HepG2 (cell line): ENCODE measurements around the gene SAMD8. TPM values are rescaled to one million over a fixed set of nuclear protein-coding genes. Genes with fewer than 3 reads are reported as not detected.

Source experiments
- CEBPG ChIP-seq: IDR thresholded peaks from 2 replicates; pipeline ENCODE4 v1.6.1; 2016
- CREB1 ChIP-seq, 2 experiments: fragments of 450-650 bp in 1 of 2; IDR thresholded peaks; 2 replicates each; pipeline ENCODE4 v1.6.1; 2016 to 2017; ENCODE audit warnings: control low read depth in 1 of 2, mild to moderate bottlenecking in 1 of 2, missing compliant biosample characterization in 1 of 2, missing genetic modification characterization in 1 of 2
- FOXO1 ChIP-seq: sonication (generic); formaldehyde crosslinking; IDR thresholded peaks from 2 replicates; pipeline ENCODE4 v1.4.0; 2020; ENCODE audit warnings: missing genetic modification reagents
- GTF2F1 ChIP-seq: fragments of 150-350 bp; IDR thresholded peaks from 2 replicates; pipeline ENCODE4 v1.6.1; 2014; ENCODE audit warnings: low read length
- HDAC2 ChIP-seq: sonication (generic); formaldehyde crosslinking; IDR thresholded peaks from 2 replicates; pipeline ENCODE4 v1.4.0; 2020; ENCODE audit warnings: missing genetic modification reagents
- IRF2 ChIP-seq: IDR thresholded peaks from 2 replicates; pipeline ENCODE4 v1.6.1; 2018; ENCODE audit warnings: missing genetic modification reagents, missing compliant biosample characterization
- MED8 ChIP-seq: sonication (generic); formaldehyde crosslinking; IDR thresholded peaks from 2 replicates; pipeline ENCODE4 v1.8.1; 2023; ENCODE audit warnings: mild to moderate bottlenecking, missing genetic modification reagents; ENCODE audit not compliant: insufficient replicate concordance
- NFE2L2 ChIP-seq: fragments of 150-350 bp; IDR thresholded peaks from 2 replicates; pipeline ENCODE4 v1.6.1; 2014; ENCODE audit warnings: low read length
- NFIC ChIP-seq: IDR thresholded peaks from 2 replicates; pipeline ENCODE4 v1.6.1; 2012; ENCODE audit warnings: mild to moderate bottlenecking, low read length, inconsistent platforms
- NR2F1 ChIP-seq, 2 experiments: fragments of 450-650 bp in 1 of 2; formaldehyde crosslinking in 1 of 2; IDR thresholded peaks; 2 replicates each; pipeline versions ENCODE4 v1.5.0 to v1.6.1; 2016 to 2020; ENCODE audit warnings: mild to moderate bottlenecking in 1 of 2, missing compliant biosample characterization in 1 of 2, missing genetic modification reagents in 1 of 2, moderate library complexity in 1 of 2
- POLR2G ChIP-seq: fragments of 200-400 bp; formaldehyde crosslinking; IDR thresholded peaks from 2 replicates; pipeline ENCODE4 v1.6.1; 2018; ENCODE audit warnings: mild to moderate bottlenecking, low read depth, low read length, moderate library complexity
- REPIN1 ChIP-seq: sonication (generic); formaldehyde crosslinking; IDR thresholded peaks from 2 replicates; pipeline ENCODE4 v1.8.0; 2022; ENCODE audit warnings: missing genetic modification reagents, low read depth, mild to moderate bottlenecking, borderline replicate concordance
- RXRA ChIP-seq: sonication (generic); formaldehyde crosslinking; IDR thresholded peaks from 2 replicates; pipeline ENCODE4 v1.5.1; 2020; ENCODE audit warnings: missing genetic modification reagents
- SALL1 ChIP-seq: sonication (generic); formaldehyde crosslinking; IDR thresholded peaks from 2 replicates; pipeline ENCODE4 v1.8.0; 2022; ENCODE audit warnings: mild to moderate bottlenecking, missing genetic modification reagents
- SOX13 ChIP-seq, 3 experiments: fragments of 450-650 bp in 1 of 3; sonication (generic) in 1 of 3; formaldehyde crosslinking in 1 of 3; IDR thresholded peaks in 2 of 3; conservative IDR thresholded peaks in 1 of 3; 2 replicates each; pipeline versions ENCODE4 v1.5.0 to v1.6.1; 2016 to 2020; ENCODE audit warnings: antibody characterized with exemption in 1 of 3, mild to moderate bottlenecking in 1 of 3, missing compliant biosample characterization in 1 of 3, missing genetic modification reagents in 1 of 3, moderate library complexity in 1 of 3
- SOX5 ChIP-seq: IDR thresholded peaks from 2 replicates; pipeline ENCODE4 v1.6.1; 2016; ENCODE audit warnings: borderline replicate concordance
- ZBTB42 ChIP-seq: sonication (generic); formaldehyde crosslinking; IDR thresholded peaks from 2 replicates; pipeline ENCODE4 v1.5.0; 2020; ENCODE audit warnings: mild to moderate bottlenecking, missing genetic modification reagents
- ZMYM2 ChIP-seq: sonication (generic); formaldehyde crosslinking; IDR thresholded peaks from 2 replicates; pipeline ENCODE4 v1.8.0; 2022; ENCODE audit warnings: mild to moderate bottlenecking, missing genetic modification reagents
- ZMYM4 ChIP-seq: sonication (generic); formaldehyde crosslinking; IDR thresholded peaks from 2 replicates; pipeline ENCODE4 v1.8.1; 2023; ENCODE audit warnings: mild to moderate bottlenecking, missing genetic modification reagents
- ZNF430 ChIP-seq: sonication (generic); formaldehyde crosslinking; IDR thresholded peaks from 2 replicates; pipeline ENCODE4 v1.9.0; 2021; ENCODE audit warnings: mild to moderate bottlenecking, missing genetic modification reagents
- ZNF441 ChIP-seq: sonication (generic); formaldehyde crosslinking; IDR thresholded peaks from 2 replicates; pipeline ENCODE4 v1.7.0; 2021; ENCODE audit warnings: missing genetic modification reagents, borderline replicate concordance
- ZSCAN21 ChIP-seq: sonication (generic); formaldehyde crosslinking; IDR thresholded peaks from 2 replicates; pipeline ENCODE4 v1.8.0; 2022; ENCODE audit warnings: mild to moderate bottlenecking, missing genetic modification reagents, moderate library complexity, borderline replicate concordance
- polyA plus RNA-seq, 8 experiments: library from polyadenylated mRNA; depleted of rRNA in 3 of 8; stranded (reverse) in 7 of 8; unstranded in 1 of 8; fragments of >200 nt; fragmentation: Illumina TruSeq in 4 of 8; extraction: Trizol in 4 of 8; gene quantifications; 2 replicates each; pipeline versions ENCODE4 v1.2.1 to v1.2.3, GENCODE V29; 2011 to 2016; ENCODE audit warnings: low read depth in 4 of 8, missing spikeins in 1 of 8, mixed read lengths in 1 of 8; ENCODE audit not compliant: insufficient read depth in 1 of 8
- total RNA-seq, 5 experiments: library from RNA; depleted of rRNA; stranded (reverse); fragments of >200 nt; fragmentation: Illumina TruSeq; extraction: Trizol; gene quantifications; 2 replicates each; pipeline ENCODE4 v1.2.3, GENCODE V29; 2016; ENCODE audit warnings: low read depth in 1 of 5
- TF ChIP-seq, protein P1 (sequence below): sonication (generic); formaldehyde crosslinking; IDR thresholded peaks from 2 replicates; pipeline ENCODE4 v1.4.0; 2020; ENCODE audit warnings: missing genetic modification reagents
- TF ChIP-seq, protein P2 (sequence below): sonication (generic); formaldehyde crosslinking; IDR thresholded peaks from 2 replicates; pipeline ENCODE4 v1.4.0; 2020; ENCODE audit warnings: missing genetic modification reagents
- TF ChIP-seq, protein P3 (sequence below): IDR thresholded peaks from 2 replicates; pipeline ENCODE4 v1.6.1; 2016; ENCODE audit warnings: low read depth

Gene SAMD8
- total and polyA plus RNA-seq, 2 of the 13 experiments (the other 11 are each of a cell fraction or from before 2014, with no cell fraction given): 10.4 to 13.2 TPM

DNA sequence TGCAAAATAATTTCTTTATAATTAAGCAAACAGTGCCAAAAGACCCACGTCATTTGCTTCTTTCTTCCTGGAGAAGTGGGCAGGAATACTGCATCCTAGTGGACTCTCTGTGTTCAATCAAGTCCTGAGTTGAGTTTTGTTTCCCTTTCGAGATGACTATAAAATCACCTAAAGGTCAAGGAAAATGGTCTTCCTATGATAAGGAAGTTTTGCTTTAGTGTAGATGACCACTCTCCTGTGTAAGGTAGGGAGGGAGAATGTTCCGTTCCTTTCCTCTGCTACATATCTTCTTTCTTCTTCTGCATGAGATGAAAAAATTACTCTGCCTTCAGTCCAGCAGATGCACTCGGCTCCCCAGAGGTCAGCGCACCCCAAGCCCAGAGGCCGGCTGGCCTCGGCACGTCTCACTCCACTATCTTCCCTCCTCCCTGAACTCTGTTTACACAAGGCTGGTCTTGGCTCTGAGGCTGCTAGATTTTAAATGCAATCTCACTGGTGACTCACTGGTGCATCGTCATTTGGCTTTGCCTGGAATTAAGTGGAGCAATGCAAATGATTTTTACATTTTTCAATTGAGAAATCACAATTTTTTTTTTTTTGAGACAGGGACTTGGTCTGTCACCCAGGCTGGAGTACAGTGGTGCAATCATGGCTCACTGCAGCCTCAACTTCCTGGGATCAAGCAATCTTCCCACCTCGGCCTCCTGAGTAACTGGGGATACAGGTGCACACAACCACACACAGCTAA is 80.5 kb downstream of the SAMD8 start (continued):
- TF ChIP-seq, protein P1, sequence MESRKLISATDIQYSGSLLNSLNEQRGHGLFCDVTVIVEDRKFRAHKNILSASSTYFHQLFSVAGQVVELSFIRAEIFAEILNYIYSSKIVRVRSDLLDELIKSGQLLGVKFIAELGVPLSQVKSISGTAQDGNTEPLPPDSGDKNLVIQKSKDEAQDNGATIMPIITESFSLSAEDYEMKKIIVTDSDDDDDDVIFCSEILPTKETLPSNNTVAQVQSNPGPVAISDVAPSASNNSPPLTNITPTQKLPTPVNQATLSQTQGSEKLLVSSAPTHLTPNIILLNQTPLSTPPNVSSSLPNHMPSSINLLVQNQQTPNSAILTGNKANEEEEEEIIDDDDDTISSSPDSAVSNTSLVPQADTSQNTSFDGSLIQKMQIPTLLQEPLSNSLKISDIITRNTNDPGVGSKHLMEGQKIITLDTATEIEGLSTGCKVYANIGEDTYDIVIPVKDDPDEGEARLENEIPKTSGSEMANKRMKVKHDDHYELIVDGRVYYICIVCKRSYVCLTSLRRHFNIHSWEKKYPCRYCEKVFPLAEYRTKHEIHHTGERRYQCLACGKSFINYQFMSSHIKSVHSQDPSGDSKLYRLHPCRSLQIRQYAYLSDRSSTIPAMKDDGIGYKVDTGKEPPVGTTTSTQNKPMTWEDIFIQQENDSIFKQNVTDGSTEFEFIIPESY: 0 out of 2 replicates have a peak, but pooled peaks have one; percentile 12
- TF ChIP-seq, protein P2, sequence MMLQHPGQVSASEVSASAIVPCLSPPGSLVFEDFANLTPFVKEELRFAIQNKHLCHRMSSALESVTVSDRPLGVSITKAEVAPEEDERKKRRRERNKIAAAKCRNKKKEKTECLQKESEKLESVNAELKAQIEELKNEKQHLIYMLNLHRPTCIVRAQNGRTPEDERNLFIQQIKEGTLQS: 0 out of 2 replicates have a peak, but pooled peaks have one; percentile 51
- TF ChIP-seq NFIC (no peak), MED8 (CRISPR knock-in tag) (no peak), GTF2F1 (no peak), IRF2 (peak; percentile 60; the same call in 1 of the 2 replicates), SALL1 (CRISPR knock-in tag) (peak; percentile 42; the same call in 1 of the 2 replicates), ZNF430 (CRISPR knock-in tag) (no peak), SOX13 (IDR thresholded peaks at IDR 0.05) (no peak), SOX13 (CRISPR knock-in tag; conservative IDR thresholded peaks at IDR 0.05 in 1 of 2, IDR thresholded peaks at IDR 0.05 in 1 of 2) (peak in 1 of 2 experiments; percentile 55; a peak in 2 of 4 replicates), ZMYM2 (CRISPR knock-in tag) (0 out of 2 replicates have a peak, but pooled peaks have one; percentile 19), FOXO1 (CRISPR knock-in tag) (0 out of 2 replicates have a peak, but pooled peaks have one; percentile 40), REPIN1 (CRISPR knock-in tag) (no peak), NR2F1 (CRISPR knock-in tag; IDR thresholded peaks at IDR 0.05) (peak in 1 of 2 experiments; percentile 55; a peak in 2 of 4 replicates), ZMYM4 (no peak), POLR2G (peak; percentile 32; the same call in 1 of the 2 replicates), SOX5 (peak; percentile 49; the same call in 1 of the 2 replicates), HDAC2 (peak; percentile 69), NFE2L2 (0 out of 2 replicates have a peak, but pooled peaks have one; percentile 11), RXRA (CRISPR knock-in tag) (peak; percentile 31; the same call in 1 of the 2 replicates), CREB1 (IDR thresholded peaks at IDR 0.05) (peak; percentile 52; the same call in 1 of the 2 replicates), CREB1 (CRISPR knock-in tag; IDR thresholded peaks at IDR 0.05) (peak; percentile 65), CEBPG (CRISPR knock-in tag) (peak; percentile 70), ZBTB42 (CRISPR knock-in tag) (no peak), ZNF441 (CRISPR knock-in tag) (peak; percentile 21; the same call in 1 of the 2 replicates), ZSCAN21 (CRISPR knock-in tag) (0 out of 2 replicates have a peak, but pooled peaks have one; percentile 33)
- TF ChIP-seq, protein P3, sequence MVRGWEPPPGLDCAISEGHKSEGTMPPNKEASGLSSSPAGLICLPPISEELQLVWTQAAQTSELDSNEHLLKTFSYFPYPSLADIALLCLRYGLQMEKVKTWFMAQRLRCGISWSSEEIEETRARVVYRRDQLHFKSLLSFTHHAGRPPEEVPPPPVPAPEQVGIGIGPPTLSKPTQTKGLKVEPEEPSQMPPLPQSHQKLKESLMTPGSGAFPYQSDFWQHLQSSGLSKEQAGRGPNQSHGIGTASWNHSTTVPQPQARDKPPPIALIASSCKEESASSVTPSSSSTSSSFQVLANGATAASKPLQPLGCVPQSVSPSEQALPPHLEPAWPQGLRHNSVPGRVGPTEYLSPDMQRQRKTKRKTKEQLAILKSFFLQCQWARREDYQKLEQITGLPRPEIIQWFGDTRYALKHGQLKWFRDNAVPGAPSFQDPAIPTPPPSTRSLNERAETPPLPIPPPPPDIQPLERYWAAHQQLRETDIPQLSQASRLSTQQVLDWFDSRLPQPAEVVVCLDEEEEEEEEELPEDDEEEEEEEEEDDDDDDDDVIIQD (CRISPR knock-in tag): peak; percentile 64
